Mammary epithelial cell (primary cell): ENCODE data around the gene OR13C3.
A peak's percentile ranks its signal among the peaks of the same experiment; 100 is the strongest.

Experiments
- CTCF ChIP-seq, 2 donors: IDR thresholded peaks in 1 of 2; conservative IDR thresholded peaks in 1 of 2; 2 replicates each; pipeline ENCODE4 v1.5.1; 2011 to 2012; ENCODE audit warnings: inconsistent platforms in 2 of 2, low read length in 2 of 2, mild to moderate bottlenecking in 2 of 2, control low read depth in 1 of 2, low read depth in 1 of 2; ENCODE audit not compliant: insufficient read depth in 1 of 2; ENCODE audit errors: extremely low read depth in 1 of 2
- EZH2 ChIP-seq: IDR thresholded peaks from 2 replicates; pipeline ENCODE4 v1.6.1; 2012; ENCODE audit warnings: low read length, inconsistent platforms, borderline replicate concordance

GRCh38 chr9:104494808-104495207 lies 41.8 kb downstream of the OR13C3 start:
- TF ChIP-seq CTCF (conservative IDR thresholded peaks at IDR 0.05 in 1 of 2, IDR thresholded peaks at IDR 0.05 in 1 of 2; ENCODE audit: extremely low read depth in 1 of 2, insufficient read depth in 1 of 2, low read depth in 1 of 2, low read length in 2 of 2), result peak; percentile 14 to 23
- TF ChIP-seq EZH2, result no peak
